Skeletal muscle satellite cell (primary cell): ENCODE measurements around the gene ATL2.

ENCODE experiments used
- H3K27me3 ChIP-seq: 2 replicates; pipeline ENCODE4 v1.7.0; 2013; ENCODE audit warnings: low read length; ENCODE audit not compliant: control insufficient read depth, insufficient read depth
- H3K36me3 ChIP-seq: 2 replicates; pipeline ENCODE4 v1.7.0; 2013; ENCODE audit warnings: mild to moderate bottlenecking, control low read depth, low read length; ENCODE audit not compliant: insufficient read depth
- H3K4me1 ChIP-seq: 2 replicates; pipeline ENCODE4 v1.7.0; 2013; ENCODE audit warnings: low read length; ENCODE audit not compliant: control insufficient read depth, insufficient read depth
- H3K4me2 ChIP-seq: 2 replicates; pipeline ENCODE4 v1.7.0; 2013; ENCODE audit warnings: mild to moderate bottlenecking, low read length
- H3K4me3 ChIP-seq: 2 replicates; pipeline ENCODE4 v1.7.0; 2013; ENCODE audit warnings: low read length
- H3K9ac ChIP-seq: 2 replicates; pipeline ENCODE4 v1.7.0; 2013; ENCODE audit warnings: mild to moderate bottlenecking, low read depth, low read length, moderate library complexity
- H3K9me3 ChIP-seq: replicated peaks from 2 replicates; pipeline ENCODE4 v1.7.0; 2013; ENCODE audit warnings: mild to moderate bottlenecking, control low read depth, low read length

Gene ATL2

GRCh38 chr2:38409156-38410102 lies 32.4 kb upstream of the ATL2 start:
- H3K4me2 ChIP-seq, result no peak overlapping the region
- H3K4me1 ChIP-seq, result no peaks in the 10 kb centered on the region
- peaks cover 3% of the 10 kb centered on the region for H3K9me3 ChIP-seq
- no peaks in the 10 kb centered on the region for H3K36me3 ChIP-seq
- peaks cover 25% of the 10 kb centered on the region for H3K27me3 ChIP-seq
- no peak overlapping the region for H3K4me3 ChIP-seq
- no peak overlapping the region for H3K9ac ChIP-seq

DNA sequence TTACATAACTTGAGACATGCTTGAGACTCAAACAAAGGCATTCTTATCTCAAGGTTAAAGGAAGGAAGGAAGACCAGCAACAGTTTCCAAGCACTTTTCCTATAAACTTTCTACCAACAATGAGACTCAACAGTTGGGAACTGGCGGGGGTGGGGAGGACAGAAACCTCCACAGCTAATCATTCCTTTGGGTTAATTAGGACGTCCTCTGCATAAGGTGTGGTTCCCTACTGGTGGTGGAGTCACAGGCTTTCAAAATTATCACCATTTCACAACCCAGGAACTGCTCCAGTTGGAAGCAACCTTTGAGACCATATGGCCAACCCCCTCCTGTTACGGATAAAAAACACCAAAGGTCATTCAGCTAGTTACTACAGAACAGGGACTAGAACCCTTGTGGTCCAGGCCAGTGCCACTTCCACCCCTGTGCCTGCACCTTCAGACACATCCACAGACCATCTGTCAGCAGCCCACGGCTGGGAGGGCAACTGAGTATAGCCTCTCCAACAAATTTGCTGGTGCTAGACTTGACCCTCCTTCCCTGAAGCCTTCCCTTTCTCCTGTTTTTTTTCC lies 30.1 kb upstream of the ATL2 start:
- Histone ChIP-seq H3K9me3 (no peaks in the 10 kb centered on the region), H3K27me3 (peaks cover 25% of the 10 kb centered on the region), H3K4me2 (no peak overlapping the region), H3K36me3 (no peaks in the 10 kb centered on the region), H3K9ac (no peak overlapping the region), H3K4me3 (no peak overlapping the region), H3K4me1 (no peaks in the 10 kb centered on the region)

DNA sequence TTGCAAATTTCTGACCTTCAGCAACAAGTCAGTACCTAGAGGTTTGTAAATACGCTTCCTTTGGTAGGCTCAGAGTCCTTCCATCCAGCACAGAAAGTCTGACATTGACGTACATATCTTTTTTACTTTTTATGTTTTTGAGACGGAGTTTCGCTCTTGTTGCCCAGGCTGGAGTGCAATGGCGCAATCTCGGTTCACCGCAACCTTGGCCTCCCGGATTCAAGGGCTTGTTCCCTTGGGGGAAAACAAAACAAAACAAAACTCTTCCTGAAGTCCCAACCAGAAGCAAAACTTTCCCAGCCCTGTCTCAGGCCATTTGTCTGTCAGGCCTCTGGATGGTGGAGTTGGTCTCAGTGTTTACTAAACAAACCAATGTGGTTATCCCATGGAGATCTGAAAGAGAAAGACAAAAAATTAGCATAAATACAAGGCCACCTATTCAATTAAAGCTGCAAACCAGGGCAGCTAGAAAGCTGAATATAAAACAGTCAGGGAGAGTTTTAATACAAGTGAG lies 29.6 kb upstream of the ATL2 start:
- Histone ChIP-seq H3K4me2 (no peak overlapping the region), H3K4me3 (no peak overlapping the region), H3K36me3 (no peaks in the 10 kb centered on the region), H3K27me3 (peaks cover 25% of the 10 kb centered on the region), H3K9ac (no peak overlapping the region), H3K9me3 (no peaks in the 10 kb centered on the region), H3K4me1 (no peaks in the 10 kb centered on the region)

DNA sequence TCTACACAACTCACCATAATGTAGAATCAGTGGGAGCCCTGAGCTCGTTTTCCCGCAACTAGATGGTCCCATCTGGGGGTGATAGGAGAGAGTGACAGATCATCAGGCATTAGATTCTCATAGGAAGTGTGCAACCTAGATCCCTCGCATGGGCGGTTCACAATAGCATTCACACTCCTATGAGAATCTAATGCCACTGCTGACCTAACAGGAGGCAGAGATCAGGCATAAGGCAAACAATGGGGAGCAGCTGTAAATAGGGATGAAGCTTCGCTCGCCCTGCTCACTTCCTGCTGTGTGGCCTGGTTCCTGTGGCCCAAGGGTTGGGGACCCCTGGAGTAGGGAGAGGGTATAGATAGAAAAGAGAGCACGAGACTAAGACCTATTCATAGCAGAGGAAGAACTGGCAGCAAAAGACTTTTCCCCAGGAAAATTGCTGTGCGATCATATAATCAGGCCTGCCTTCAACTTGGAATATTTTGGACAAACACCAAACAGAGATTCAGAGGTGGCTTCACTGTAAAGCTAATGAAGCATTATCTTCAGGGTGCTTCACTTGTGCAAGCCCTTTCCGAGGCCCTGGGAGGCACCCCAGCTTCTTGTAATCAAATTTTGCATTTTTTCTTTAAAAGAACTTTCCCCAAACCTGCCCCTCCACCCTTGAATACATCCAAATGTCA lies 29.0 kb upstream of the ATL2 start:
- Histone ChIP-seq H3K4me1 (no peaks in the 10 kb centered on the region), H3K4me2 (no peak overlapping the region), H3K4me3 (no peak overlapping the region), H3K27me3 (peaks cover 25% of the 10 kb centered on the region), H3K9ac (no peak overlapping the region), H3K9me3 (no peaks in the 10 kb centered on the region), H3K36me3 (no peaks in the 10 kb centered on the region)

DNA sequence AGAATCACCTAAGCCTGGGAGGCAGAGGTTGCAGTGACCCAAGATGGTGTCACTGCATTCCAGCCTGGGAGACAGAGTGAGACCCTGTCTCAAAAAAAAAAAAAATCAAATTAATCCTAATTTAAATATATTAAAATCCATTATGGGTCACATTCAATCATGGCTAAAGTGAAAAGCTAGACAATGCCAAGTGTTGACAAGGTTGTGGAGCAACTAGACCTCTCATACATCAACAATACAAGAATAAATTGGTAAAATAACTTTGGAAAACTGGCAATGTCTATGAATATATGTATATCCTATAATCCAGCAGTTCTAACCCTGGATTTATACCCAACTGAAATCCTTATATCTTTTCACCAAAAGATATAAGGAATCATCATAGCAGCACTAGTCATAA lies 23.4 kb upstream of the ATL2 start:
- Histone ChIP-seq H3K4me1 (no peaks in the 10 kb centered on the region), H3K9ac (no peak overlapping the region), H3K36me3 (no peaks in the 10 kb centered on the region), H3K4me2 (no peak overlapping the region), H3K9me3 (no peaks in the 10 kb centered on the region), H3K4me3 (no peak overlapping the region), H3K27me3 (no peaks in the 10 kb centered on the region)

GRCh38 chr2:38398739-38399138 lies 21.7 kb upstream of the ATL2 start:
- H3K4me1 ChIP-seq, result no peaks in the 10 kb centered on the region
- no peak overlapping the region for H3K4me3 ChIP-seq

GRCh38 chr2:38394903-38395341 lies 17.8 kb upstream of the ATL2 start:
- no peaks in the 10 kb centered on the region for H3K4me1 ChIP-seq
- no peak overlapping the region for H3K9ac ChIP-seq
- no peak overlapping the region for H3K4me2 ChIP-seq
- no peak overlapping the region for H3K4me3 ChIP-seq
- H3K36me3 ChIP-seq, result no peaks in the 10 kb centered on the region
- H3K9me3 ChIP-seq, result no peaks in the 10 kb centered on the region
- H3K27me3 ChIP-seq, result peaks cover 28% of the 10 kb centered on the region

More at GRCh38 chr2:38398739-38399138, 21.7 kb upstream of the ATL2 start:
- Histone ChIP-seq H3K9ac (no peak overlapping the region), H3K27me3 (no peaks in the 10 kb centered on the region), H3K9me3 (no peaks in the 10 kb centered on the region), H3K36me3 (no peaks in the 10 kb centered on the region), H3K4me2 (no peak overlapping the region)

DNA sequence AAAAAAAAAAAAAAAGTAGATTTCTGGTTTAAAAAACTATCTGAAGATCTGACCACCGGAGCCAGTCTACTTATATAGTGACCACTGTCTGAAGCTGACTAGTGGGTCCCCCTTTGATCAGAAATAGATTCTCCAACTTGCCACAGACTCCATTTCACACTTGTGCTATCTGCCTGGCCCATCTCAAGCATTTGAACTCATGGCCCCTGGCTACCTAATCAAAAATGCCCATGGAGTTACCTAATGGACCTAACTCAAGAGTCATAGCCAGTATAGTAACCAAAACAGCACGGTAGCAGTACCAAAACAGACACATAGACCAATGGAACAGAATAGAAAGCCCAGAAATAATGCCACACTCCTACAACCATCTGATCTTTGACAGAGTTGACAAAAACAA lies 17.0 kb upstream of the ATL2 start:
- H3K9me3 ChIP-seq, result no peaks in the 10 kb centered on the region
- H3K27me3 ChIP-seq, result peaks cover 36% of the 10 kb centered on the region
- no peak overlapping the region for H3K4me2 ChIP-seq
- H3K9ac ChIP-seq, result no peak overlapping the region
- no peaks in the 10 kb centered on the region for H3K36me3 ChIP-seq
- no peak overlapping the region for H3K4me3 ChIP-seq
- no peaks in the 10 kb centered on the region for H3K4me1 ChIP-seq

DNA sequence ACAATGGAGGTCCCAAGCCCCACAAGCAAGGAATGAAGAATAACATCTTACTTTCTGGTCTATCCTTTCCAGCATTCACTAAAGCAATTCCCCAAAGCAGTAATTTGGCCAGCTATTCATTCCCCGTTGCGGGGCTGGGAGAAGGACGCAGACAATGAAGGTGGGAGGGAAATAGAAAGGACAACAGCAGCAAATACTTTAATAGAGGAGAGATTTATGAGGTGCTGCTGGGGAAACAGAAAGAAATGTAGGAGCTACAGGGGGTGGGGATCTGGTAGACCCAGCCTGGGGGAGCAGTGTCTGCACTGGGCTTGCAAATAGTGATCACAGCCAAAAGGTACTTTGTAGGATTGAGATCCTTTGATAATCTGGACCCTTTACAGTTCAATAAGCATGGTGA lies 13.9 kb upstream of the ATL2 start:
- H3K4me1 ChIP-seq, result no peaks in the 10 kb centered on the region
- no peaks in the 10 kb centered on the region for H3K9me3 ChIP-seq
- peaks cover 36% of the 10 kb centered on the region for H3K27me3 ChIP-seq
- no peak overlapping the region for H3K9ac ChIP-seq
- no peak overlapping the region for H3K4me3 ChIP-seq
- no peak overlapping the region for H3K4me2 ChIP-seq
- no peaks in the 10 kb centered on the region for H3K36me3 ChIP-seq

DNA sequence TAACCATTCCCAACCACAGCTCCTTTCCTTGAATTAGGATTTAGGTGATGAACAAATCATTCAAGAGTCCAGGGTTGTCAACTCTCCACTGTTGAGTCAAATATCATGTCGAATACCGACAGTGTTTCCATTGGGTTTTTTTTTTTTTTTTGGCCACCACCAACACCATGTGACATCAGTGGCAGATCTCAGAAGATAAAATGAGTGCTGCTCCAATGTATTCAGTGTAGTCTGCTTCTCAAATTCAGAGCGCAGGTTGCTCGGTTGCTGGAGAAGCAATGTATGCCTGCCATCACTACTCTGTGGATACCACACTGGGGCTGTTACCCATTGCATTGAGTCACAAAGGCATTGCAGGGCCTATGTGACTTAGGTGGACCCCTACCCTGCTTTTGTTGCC lies 10.8 kb upstream of the ATL2 start:
- H3K27me3 ChIP-seq, result peaks cover 30% of the 10 kb centered on the region
- H3K9ac ChIP-seq, result no peak overlapping the region
- no peaks in the 10 kb centered on the region for H3K9me3 ChIP-seq
- no peak overlapping the region for H3K4me2 ChIP-seq
- H3K36me3 ChIP-seq, result no peaks in the 10 kb centered on the region
- no peak overlapping the region for H3K4me3 ChIP-seq
- no peaks in the 10 kb centered on the region for H3K4me1 ChIP-seq

- H3K9ac ChIP-seq, result no peak overlapping the region
- H3K4me3 ChIP-seq, result no peak overlapping the region
- H3K27me3 ChIP-seq, result peaks cover 27% of the 10 kb centered on the region
- no peaks in the 10 kb centered on the region for H3K9me3 ChIP-seq
- H3K4me2 ChIP-seq, result no peak overlapping the region
- H3K4me1 ChIP-seq, result no peaks in the 10 kb centered on the region
- H3K36me3 ChIP-seq, result no peaks in the 10 kb centered on the region
Measured at GRCh38 chr2:38386821-38387220, 9.7 kb upstream of the ATL2 start.
